Stimulated activated CD4-positive, alpha-beta T cell treated with anti-CD3 and anti-CD28 coated beads, Interleukin-4, amount 100 ng/mL, for 24 hours (primary cell): ENCODE data around the gene C19orf53.

Experiments
- DNase-seq: peaks from one replicate; pipeline ENCODE4 v3.0.0-alpha.2; 2020

C19orf53 gene

GRCh38 chr19:13796301-13797057 lies 22.2 kb downstream of the C19orf53 start:
- no peak for DNase-seq

GRCh38 chr19:13797058-13797440 lies 22.8 kb downstream of the C19orf53 start:
- no peak for DNase-seq

GRCh38 chr19:13797870-13798269 lies 23.6 kb downstream of the C19orf53 start:
- no peak for DNase-seq

GRCh38 chr19:13799669-13800068 lies 25.4 kb downstream of the C19orf53 start:
- no peak for DNase-seq

- DNase-seq = no peak
Observed at GRCh38 chr19:13803038-13803437, 28.8 kb downstream of the C19orf53 start.

- DNase-seq = no peak
Observed at GRCh38 chr19:13804830-13805683, 30.8 kb downstream of the C19orf53 start.

GRCh38 chr19:13806728-13807127 lies 32.5 kb downstream of the C19orf53 start:
- no peak for DNase-seq

GRCh38 chr19:13807421-13808021 lies 33.3 kb downstream of the C19orf53 start:
- no peak for DNase-seq

- no peak for DNase-seq
Observed at GRCh38 chr19:13808856-13809255, 34.6 kb downstream of the C19orf53 start.

GRCh38 chr19:13812544-13812943 lies 38.3 kb downstream of the C19orf53 start:
- DNase-seq = no peak

GRCh38 chr19:13813147-13813546 lies 38.9 kb downstream of the C19orf53 start:
- DNase-seq = no peak

GRCh38 chr19:13814550-13814949 lies 40.3 kb downstream of the C19orf53 start:
- DNase-seq = no peak

GRCh38 chr19:13817018-13817614 lies 42.9 kb downstream of the C19orf53 start:
- DNase-seq = no peak

- no peak for DNase-seq
Observed at GRCh38 chr19:13817615-13818371, 43.5 kb downstream of the C19orf53 start.

GRCh38 chr19:13819238-13819637 lies 45.0 kb downstream of the C19orf53 start:
- DNase-seq = no peak

GRCh38 chr19:13821292-13821691 lies 47.0 kb downstream of the C19orf53 start:
- no peak for DNase-seq

GRCh38 chr19:13823256-13823655 lies 49.0 kb downstream of the C19orf53 start:
- DNase-seq = no peak

GRCh38 chr19:13823901-13824300 lies 49.6 kb downstream of the C19orf53 start:
- DNase-seq = no peak

- DNase-seq = no peak
Observed at GRCh38 chr19:13824703-13825102, 50.4 kb downstream of the C19orf53 start.

- DNase-seq = no peak
Observed at GRCh38 chr19:13825489-13826441, 51.5 kb downstream of the C19orf53 start.

GRCh38 chr19:13826652-13827235 lies 52.5 kb downstream of the C19orf53 start:
- DNase-seq = no peak
